Stimulated activated naive CD8-positive, alpha-beta T cell treated with anti-CD3 and anti-CD28 coated beads, Interleukin-15, Interleukin-2, amounts not matched to agents 100 U/mL and 50 U/mL, for 24 hours (primary cell): ENCODE data around the gene PNPLA5.
A peak's percentile ranks its signal among the peaks of the same experiment; 100 is the strongest.

Experiments used
- ATAC-seq: fragments of 150-1000 bp; cut with Tn5 transposase; one replicate; pipeline ENCODE4 v1.10.0; 2021
- DNase-seq: peaks from one replicate; pipeline ENCODE4 v3.0.0; 2021

The PNPLA5 gene

DNA sequence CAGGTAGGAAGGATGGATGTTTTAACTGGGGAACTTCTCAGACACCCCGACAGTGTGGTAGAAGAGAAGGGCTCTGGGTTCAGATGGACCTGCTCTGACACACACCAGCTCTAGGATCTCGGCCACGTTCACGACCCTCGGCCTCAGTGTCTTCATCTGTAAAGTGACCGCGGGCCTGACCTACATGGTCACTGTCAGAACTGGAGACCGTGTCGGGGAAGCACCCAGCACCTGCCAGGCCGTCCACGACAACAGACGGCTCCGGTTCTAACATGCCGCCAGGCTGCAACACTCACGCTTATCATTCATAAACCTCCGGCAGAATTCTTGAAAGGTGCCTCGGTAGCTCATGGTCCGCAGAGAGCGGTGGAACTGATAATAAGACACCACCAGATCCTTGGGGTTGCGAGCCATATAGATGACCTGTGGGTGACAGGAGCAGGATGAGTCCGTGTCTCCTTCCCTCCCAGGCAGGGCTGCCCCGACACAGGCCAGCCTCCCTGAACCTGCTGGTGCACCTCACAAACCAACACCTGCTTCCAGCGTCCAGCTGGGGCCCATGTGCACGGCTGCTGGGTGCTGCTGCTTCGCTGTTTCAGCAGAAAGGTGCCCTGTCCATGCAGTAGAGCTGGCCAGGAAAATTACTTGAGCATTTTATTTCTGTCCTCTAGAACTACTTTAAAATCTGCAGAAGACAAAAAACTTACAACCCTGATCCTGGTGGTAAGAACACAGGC, 53.1 kb downstream of the PNPLA5 start:
- DNase-seq = no peak
- no peak for ATAC-seq

DNA sequence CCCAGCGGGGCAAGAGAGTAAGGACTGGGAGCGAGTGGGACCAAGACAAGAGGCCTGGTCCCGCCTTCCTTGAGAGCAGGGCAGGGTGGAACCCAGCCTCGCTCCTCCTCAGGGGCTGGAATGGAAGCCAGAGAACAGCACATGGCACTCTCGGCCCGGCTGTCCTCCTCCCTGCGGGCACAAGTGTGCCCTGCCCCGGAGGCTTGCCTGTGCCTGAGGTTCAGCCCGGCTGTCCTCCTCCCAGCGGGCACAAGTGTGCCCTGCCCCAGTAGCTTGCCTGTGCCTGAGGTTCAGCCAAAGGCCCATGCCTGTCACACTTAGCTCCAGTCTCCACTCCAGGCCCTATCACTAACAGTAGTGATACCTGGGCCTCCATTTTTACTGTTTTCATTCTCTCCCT, 53.7 kb downstream of the PNPLA5 start:
- DNase-seq (no peak), ATAC-seq (no peak)

DNA sequence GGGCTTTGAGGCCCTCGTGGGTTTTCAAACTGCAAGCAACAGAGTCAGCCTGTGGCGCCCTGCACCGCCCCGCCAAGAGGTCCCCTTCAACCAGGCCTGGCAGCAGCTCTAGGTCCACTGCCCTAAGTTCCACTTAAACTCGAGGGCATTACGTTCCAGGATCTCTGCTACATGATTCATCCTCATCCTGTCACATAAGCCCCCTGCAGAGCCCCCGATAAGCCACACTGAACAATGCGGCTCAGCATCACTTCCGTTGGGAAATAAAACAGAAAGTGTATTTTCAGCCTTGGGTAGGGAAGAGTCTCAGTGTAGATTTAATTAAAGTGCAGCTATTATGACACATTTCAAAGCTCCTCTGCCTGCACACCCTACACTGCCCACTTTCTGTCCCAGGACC, 54.1 kb downstream of the PNPLA5 start:
- DNase-seq (no peak), ATAC-seq (no peak)

DNA sequence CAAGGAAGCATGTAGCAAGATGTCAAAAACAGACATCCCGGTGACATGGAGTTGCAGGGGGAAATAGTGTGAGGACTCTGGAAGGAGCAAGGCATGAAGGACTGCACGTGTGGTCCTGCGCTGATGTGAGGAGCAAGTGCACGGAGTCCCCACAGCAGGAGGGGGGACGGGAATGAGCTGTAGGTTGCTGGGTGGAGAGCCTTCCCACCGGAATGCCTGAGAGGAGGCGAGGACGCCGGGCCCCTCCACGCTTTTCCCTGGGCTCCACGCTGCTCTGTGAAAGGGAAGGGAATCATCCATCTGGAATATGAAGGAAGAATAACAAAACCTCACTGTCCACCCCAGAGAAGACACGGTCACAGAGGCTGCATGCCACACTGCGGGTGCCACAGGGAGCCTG, 56.1 kb downstream of the PNPLA5 start:
- no peak for DNase-seq
- ATAC-seq = no peak

DNA sequence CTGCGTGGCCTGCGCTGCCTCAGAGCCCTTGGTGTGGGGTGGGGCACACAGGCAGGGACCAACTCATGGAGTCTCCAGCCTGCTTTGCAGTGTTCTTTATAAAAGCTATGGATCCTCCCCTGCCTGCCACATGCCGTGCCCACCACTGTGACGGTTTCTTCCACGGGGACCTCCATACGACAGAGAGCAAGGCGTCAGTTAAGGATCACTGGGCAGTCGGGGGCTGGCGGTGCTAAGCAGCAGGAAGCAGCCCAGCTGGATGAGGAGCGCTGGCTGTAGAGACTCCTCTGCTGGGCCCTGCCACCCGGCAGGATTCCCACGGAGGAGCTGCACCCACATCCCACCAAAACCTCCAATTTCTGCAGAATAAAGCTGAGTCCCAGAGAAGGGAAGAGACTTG, 56.6 kb downstream of the PNPLA5 start:
- DNase-seq (no peak), ATAC-seq (no peak)

DNA sequence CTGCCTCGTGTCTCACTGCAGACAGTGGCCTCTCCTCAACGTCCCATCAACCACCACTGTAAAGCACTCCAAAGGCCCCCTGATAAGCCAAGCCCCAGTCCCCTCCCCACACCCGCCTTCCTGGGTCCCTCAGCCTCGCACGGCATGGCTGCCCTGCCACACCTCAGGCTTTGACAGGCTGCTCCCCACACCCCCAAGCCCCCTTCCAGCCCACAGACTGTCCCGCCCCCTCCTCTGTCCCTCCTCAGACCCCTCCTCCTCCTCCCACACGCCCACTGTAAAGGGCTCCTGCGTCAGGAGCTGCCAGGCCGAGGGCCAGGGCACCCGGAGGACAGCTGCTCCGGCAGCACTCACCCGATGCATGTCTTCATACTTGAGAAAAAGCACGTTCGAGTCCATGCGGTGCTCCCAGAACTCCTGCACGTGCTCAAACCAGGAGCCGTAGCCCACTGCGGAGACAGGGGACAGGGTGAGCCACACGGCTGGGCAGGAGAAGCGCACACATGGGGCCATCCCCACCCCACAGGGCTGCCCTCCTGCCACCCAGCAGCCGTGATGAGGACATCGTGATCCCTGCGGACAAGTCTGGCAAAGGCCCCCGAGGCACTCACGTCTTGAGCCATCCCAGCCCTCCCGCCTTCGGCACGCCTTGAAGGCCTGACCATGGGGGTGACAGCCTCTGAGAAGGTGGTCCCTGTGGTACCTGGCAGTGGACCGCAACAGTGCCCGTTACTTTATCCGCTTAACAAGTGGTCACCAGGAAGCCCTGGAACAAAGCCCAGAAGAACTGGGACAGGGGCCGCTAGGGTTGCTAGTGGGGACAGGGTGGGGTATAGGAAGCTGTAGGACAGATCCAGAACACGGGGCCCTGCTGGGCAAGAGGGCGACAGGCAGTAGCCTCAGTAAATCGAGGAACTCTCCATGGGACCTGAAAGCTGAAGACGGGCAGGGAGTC, 58.2 kb downstream of the PNPLA5 start:
- DNase-seq (no peak), ATAC-seq (no peak)

DNA sequence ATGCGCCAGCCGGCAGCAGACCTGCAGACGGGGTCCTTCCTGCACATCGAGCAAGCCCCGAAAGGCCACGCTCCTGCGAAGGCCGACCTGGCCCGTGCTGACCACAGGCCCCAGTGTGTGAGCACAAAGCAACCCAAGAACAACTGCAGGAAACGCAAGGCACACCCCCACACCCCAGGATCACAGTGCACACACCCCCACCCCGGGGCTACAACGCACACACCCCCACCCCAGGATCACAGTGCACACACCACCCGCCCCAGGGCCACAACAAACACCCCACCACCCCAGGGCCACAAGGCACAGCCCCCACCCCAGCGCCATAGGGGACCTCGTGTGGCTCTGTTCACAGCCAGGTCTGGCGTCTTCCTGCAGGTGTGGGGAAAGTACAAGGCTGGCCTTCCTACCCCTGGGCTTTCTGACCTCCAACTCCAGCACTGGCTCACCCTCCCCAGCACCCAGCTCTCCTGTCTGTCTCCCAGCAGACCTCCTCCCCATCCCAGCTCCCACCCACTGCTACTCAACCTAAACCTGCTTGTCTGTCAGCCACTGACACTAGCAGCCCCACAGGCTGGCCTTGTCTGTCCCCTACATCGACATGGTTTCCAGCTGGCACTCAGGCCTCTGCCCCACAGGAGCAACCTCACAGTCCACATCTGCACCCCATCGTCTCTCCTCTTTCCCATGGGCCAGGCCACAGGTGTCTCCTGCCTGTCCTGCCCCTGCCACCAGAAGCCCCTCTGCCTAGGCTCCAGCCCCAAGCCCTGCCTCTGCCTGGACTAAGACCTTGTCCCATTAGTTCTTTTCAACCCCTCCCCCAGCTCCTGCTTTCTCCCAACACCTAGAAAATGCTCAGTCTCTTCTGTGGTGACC, 59.2 kb downstream of the PNPLA5 start:
- no peak for DNase-seq

DNA sequence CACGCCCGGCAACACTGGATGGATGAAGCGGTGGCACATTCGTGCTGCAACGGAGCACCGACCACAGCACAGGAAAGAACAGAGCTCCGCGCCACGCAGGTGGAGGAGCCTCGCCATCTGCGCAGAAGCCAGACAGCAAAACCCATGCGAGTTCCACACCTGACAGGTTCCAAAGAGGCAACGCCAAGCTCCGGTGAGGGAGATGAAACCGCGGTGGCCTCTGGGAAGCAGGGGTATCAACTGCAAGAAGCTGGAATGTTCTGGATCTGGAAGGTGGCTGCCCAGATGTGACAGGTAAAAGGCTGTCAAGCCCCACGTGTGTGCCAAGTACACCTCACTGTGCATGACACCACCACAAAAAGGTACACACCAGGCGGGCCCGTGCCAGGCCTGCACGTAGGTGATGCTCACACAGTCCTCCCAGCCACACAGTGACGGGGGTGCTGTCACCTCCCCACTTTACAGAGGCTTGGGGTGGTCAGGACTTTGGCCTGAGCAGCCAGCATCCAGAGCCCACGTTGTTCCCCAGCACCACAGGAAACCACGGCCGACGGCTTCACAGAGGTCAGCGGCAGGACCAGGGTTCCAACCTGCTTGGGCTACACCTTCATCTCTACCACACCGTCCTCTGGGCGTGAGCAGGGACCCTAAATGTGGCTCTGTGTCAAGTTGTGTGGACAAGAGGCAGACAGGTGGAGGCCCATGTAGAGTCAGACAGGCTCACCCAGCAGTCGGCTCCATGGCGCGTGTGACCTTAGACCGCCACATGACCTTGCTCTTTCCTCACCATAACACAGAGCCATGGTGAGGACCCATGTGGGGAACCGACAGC, 60.0 kb downstream of the PNPLA5 start:
- ATAC-seq = no peak
- no peak for DNase-seq

More for the DNA sequence above, 59.2 kb downstream of the PNPLA5 start:
- peak; percentile 29 for ATAC-seq

DNA sequence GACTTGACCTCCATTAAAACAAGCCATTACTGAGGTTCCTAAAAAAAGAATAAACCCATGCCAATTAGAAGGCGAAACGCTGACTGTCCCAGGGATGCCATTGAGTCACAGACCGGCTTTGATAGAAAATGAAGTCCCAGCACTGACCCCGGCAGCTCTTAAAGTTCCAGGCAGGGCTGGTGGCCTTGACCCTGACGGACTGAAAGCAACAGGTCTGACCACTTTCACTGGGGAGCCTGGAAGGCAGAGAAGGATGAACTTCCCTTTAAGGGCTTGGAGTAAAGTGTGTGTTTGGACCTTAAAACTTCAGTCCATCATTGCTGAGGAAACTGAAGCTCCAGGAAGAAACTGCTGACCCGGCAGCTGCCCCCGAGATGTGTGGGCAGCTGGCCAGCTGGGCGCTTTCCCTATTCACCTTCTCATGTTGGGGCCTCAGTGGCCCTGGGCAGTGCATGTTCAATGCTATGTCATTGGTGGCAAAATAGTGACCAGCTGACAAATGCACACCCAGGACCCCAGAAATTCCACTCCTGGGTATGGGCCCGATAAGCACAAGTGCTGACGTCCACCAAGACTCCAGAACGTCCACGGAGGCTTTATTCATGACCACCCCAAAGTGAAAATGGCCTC, 60.8 kb downstream of the PNPLA5 start:
- DNase-seq (no peak), ATAC-seq (no peak)

DNA sequence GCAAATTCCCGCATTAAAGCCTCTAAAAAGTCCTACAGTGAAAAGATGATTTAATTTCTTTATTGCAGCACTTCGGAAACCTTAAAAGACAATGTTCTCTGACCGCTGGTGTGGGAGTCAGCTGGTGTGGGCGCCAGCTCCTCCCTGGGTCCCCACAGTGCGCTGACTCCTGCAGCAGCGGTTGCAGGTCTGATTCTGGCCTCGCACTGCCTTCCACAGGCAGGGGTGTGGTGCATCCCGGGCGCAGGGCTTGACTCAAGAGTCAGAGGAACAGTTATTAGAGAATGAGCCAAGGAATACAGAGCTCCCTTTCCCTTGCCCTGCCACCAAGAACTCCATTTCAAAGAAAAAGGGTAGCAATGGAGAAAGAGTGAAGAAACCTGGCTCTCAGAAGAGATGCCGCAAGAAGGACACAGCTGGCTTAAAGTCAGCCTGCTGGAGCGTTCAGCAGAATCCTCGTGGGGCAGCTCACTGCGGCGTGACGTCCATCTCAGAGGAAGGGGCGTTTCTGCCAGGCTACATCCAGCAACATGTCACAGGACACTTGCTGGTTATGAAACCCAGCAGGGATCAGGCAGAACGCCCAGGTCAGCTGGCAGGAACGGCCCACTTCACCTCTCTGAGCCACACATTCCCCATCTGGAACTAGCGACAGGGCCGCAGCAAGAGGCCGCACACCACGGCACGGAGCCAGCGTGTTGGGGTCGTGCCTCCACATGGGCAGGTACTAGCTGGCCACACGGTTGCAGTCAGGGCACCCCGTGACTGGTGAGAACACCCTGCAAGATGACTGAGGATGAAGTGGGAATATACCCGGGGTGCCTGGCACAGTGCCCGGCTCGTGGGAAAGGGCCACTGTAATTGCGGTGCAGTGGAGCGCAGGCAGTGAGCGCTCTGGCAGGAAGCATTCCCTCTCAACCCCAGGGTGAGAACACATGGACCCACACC, 61.6 kb downstream of the PNPLA5 start:
- ATAC-seq (no peak), DNase-seq (no peak)
